Activated CD8-positive, alpha-beta memory T cell treated with anti-CD3 and anti-CD28 coated beads, Interleukin-2, amount 50 U/mL, for 4 hours (primary cell): ENCODE data around the gene NELL1.

Experiments used
- DNase-seq: peaks from one replicate; pipeline ENCODE4 v3.0.0-alpha.2; 2020

NELL1 gene

DNA sequence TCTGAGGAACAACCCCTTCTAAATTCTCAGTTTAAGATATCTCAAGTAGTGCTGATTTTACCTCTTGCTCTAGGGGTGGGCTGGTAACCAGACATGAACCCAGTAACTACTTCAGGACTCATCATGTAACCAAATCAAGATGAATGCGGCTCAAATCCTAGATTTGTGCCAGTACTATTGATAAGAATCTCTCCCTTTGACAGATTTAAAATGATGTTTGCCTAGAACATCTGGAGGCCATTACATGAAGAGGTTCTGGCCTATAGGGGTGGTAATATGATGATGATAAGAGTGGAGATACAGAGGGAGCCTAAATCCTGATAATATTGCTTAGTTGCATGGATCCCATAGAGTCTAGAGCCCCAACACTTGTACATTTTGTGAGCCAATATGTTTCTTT is 850.9 kb downstream of the NELL1 start:
- DNase-seq: no peak

DNA sequence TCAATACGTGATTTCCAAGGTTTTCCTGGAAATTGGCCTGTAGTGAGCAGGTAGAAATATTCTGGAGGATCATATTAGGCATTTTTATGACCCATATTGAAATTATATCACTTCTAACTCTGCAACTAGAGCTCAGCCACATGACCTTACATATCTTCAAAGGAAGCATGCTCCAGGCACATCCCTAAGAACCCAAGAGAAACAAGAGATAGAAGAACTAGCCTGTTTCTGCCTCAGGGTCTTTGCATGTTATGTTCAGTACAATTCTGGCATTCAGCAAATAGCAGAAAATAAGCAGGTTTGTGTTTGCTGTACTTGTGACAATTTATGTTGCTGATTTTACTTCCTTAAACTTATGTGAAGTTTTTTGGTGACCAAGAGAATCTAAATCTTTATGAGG is 859.8 kb downstream of the NELL1 start:
- DNase-seq: no peak

DNA sequence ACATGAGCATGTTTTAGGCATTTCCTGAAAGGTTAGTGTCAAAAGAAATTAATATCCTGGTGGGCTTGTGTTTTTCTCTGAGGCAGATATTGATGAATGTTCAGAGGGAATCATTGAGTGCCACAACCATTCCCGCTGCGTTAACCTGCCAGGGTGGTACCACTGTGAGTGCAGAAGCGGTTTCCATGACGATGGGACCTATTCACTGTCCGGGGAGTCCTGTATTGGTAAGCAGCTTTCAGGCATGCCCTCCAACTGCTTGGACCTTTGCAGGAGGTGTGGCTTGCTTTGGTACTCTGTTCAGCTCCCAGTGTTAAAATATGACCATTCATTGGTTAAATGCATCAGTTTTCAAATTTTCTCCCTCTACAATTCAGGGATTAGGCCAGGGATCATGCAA is 864.9 kb downstream of the NELL1 start:
- DNase-seq: no peak

DNA sequence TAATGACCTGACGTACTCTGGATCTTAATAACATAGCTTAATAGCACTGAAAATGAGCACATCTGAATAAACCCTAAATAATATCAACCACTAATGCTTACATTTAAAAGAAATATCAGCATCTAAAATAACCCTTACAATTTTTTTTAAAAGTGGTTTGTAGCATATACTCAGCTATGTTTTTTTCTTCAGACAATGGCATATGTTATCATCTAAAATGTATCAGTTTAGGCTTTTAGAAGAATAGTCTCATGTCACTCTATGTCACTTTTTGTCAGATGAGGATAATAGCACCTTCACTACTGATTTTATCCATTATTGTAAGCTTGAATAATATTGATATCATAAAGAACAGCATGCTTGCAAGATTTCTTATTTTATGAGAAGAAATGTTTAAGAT is 868.6 kb downstream of the NELL1 start:
- no peak for DNase-seq

DNA sequence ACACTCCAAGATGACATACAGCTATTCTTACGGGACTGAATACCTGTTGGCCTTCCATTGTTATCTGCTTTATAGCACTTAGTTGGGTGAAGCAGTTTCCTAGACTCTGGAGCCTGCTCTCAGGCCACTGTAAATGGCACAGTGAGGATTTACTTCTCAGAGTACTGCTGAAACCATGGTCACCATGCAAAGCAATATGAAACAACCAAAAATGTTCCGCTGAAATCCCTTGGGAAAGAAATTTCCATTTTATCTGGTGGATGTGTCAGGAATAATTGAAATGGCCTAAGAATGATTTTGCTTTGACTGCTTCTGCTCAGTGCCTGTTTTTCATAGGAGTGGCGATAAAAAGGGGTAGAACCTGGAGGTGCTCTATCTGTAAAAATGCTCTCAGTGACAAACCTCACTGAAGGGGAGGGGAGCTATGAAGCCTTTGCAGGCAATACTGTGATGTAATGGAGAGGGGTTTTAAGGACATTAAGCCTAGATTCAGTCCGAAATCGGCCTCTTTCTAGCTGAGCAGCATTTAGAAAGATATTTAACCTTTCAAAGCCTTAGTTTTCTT is 871.9 kb downstream of the NELL1 start:
- DNase-seq: no peak

DNA sequence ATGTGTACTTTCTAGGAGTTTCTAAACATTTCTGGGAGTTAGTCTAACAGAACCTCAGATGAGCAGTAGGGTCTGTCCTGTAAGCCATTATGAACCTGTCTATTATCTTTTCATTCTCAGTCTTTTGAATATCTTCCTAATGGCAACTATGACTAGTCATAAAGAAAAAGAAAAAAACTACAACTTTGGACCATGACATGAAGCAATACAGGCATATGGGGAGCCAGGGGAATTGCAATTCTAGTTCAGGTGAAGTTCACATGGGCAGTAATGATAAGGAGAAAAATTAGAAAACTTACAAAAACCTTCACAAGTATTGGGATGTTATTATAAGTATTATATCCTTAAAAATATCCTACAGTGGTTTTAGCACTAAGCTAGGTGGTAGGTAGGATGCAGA is 874.5 kb downstream of the NELL1 start:
- DNase-seq: no peak

DNA sequence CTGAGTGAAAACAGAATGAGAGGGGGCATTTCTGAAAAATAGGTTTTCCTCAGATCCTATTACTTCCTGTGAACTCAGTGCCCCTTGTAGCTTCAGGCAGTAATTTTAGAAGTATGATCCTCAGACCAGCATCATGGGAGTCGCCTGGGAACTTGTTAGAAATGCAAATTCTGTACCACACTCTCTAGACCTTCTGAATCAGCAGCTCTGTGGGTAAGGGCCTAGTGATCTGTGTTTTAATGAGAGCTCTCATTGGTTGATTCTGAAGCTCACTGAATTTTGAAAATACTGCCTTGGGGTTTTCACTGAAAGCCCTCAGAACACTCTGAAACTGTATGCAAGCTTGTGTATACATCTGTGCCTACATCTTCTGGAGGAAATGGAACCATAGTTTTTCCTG is 876.3 kb downstream of the NELL1 start:
- DNase-seq: no peak

DNA sequence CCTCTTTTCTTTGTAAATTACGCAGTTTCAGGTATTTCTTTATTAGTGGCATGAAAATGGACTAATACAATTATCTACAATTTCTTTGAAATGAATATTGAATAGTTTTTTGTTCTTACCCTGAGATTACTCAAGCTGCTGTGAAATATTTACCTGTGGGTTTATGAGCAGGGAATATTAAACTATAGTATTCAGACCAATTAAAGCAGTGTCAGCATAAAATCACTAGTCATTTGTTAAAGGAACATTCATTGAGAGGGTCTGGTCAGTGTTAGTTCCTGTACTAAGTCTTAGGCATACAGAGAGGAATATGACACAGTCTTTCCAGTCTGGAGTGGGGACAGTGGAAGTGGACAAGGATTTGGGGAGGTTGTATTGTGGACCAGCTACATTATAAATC is 877.3 kb downstream of the NELL1 start:
- no peak for DNase-seq

DNA sequence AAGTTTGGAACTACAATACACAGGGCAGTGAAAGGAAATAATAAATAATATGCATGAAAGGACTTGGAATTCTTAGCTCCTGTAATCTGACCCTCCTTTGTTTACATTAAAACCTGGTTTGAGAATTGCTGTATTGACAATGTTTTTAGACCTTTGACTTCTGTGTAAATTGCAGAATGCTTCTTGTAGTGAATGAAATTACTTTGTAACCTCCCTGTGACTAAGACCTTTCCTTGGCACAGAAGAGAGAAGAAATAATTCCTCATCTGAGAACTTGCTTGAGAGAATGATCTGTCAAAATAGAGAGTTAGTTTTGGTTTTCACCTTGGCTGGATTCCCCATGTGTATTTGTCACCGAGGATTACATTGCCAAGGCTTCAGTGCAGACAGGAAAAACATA is 883.5 kb downstream of the NELL1 start:
- no peak for DNase-seq

DNA sequence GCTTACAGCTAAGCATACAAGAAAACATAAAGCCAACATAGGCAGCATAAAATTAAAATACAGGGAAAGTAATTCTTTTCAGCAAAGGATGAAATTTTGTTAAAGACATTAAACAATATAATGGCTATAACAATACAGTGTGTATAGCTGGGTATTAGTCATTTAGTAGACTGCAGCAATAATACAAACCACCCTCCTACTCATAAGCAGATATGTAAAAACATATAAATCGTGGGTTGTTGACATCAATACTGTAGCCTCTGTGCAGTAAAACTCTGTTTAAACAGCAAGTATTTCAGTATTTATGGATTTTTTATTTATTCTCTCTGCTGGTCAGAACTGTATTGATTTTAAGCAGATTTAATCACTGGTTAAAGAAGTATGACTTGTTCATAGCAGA is 884.4 kb downstream of the NELL1 start:
- no peak for DNase-seq

DNA sequence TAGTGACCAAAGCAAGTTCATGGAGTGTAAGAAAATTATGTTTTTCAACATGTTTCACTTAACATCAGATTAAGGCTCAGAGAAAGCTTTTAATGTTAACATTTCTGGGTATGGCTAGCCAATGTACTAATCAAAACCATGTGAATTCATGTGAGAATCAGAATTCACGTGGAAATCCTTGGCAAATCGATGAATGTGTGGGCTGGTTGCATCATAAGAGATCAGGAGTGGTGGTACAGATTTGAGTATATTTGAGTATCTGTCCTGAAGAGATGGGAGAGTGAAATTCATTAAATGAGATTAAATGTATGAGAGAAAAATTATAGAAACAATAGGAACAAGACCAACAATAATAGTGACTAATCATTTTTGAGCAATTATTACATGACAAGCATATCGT is 884.9 kb downstream of the NELL1 start:
- no peak for DNase-seq

DNA sequence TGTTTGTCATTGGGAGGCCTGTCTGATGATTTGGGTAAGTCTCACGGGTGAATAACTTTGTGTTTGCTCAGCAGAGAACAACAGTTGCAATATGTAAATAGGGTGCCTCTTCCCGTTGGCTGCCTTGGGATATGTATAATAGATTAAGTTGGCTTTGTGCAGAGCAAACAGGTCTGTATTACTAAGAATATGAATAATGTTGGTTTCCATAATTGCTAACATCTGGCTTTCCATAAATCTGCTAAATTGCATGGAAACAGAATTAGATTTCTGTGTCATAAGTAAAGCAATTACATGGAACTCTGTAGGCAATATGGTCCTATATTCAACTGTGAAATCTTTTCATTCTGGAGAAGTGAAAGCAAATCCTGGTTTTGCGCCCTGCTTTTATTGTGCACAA is 887.5 kb downstream of the NELL1 start:
- DNase-seq: no peak

DNA sequence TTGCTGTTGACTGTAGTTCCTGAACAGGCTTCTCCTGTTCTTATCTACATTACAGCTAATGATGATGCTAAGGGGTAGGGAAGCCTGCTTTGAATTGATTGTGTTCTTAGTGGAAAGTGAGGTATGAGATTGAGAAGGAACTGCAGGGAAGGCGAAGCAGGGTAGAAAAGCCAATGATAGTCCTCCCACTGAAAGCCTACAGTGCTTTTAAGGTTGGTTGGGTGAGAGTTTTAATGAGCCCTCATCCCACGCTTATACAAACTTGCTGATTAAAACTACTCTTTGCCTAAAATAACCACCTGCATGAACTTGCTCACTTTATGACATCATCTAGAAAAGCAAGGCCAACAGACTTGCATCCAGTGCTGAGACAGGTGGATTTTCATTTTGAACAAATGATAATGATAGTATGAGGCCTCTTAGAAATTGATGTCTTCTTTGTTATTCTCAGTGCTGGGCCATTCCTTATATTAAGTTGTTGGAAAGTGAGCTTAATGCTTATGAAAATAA is 891.1 kb downstream of the NELL1 start:
- DNase-seq: no peak

DNA sequence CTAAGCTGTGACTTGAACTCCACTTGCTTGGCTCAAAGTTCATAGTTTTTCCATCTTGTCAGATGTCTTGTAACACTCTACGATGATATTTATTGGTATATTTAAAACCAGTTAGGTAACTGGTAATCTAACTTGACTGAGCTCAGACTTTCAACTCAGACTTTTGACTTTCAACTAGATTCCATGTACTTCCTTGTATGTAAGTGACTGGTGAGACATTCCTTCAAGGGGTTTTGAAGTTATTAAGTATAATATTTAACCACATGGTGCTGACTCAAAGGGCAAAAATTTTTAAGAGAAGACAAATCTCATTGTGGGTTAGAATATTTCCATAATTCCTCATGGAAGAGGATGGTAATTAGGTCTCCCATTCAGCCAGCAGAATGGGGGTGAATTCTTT is 892.2 kb downstream of the NELL1 start:
- DNase-seq: no peak

DNA sequence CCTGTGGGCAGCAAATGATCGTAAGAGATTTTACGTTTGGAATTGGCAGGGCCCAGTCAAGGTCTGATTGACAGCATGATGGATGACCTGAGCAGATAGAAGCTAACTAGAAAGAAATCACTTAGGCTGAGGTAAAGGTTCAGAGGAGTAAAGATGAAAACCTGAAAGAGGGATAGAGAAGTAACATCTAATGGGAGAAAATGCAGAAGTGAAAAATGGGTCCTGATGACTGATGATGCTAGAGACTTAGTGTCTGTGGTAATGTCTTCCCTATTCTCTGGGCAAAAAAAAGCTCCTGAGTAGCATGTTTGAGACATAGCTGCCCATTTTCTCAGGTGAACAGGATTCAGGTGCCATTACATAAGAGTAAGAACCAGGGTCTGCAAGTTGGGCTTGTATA is 894.7 kb downstream of the NELL1 start:
- DNase-seq: no peak

DNA sequence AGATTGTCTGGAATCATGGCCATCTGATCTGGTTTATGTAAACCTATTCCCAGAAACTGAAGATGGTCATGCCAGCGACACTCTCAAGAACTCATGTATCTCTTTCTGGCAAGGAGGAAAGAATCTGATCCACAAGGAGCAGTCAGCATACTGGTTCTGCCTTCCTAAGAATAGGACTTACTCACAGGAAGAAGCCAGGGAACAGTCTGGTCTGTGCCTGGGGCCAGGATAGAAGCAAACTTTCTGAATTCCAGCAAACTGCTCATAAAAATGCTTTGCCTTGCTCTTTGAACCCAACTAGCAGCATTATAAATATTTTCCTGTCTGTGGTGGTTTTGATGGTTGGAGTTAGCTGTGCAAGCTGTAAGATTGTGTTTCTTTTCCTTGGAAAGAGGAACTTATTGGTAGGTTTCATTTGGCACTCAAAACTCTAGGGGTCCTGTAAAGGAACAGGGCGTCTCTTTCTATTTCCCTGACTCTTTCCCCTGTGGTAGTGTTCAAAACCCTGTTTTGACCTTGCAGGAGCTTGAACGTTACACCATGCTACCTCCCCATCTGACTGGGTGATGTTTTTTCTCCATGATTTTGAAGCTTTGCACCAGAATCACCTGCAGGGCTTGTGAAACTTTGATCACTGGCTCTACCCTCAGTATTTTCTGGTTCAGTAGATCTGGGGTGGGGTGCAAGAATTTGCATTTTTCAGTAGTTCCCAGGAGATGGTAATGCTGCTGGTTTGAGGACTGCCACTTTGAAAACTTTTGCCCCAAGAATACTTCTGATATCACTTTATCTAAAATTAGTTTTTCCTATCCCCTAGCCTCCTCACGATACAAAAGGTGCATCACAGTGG is 895.7 kb downstream of the NELL1 start:
- DNase-seq: no peak

DNA sequence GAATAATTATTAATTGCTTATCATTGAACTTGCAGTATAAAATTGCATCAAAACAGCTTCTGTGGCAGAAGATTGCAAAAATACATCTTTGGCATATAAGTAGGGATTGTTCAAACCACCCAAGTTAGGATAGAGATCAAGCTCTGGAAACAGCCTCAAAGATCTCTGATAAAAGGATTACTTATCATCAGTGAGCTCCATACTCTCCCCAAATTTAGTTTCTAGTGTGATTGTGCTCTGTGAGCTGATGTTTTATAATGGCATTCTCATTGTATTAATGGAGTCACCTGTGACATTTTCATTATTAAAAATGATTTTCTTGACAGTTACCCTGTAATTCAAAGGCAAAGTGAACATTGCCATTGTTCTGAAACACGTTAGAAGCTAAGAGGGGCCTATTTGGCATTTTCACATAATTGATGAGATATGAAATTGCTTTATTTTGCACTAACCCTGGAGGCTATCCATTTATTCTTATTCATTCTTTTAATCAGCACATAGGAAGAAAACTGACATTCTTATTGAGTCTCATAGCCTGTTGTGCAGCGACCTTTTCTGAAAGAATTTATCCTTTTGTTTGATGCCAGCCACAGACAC is 897.2 kb downstream of the NELL1 start:
- DNase-seq: no peak

DNA sequence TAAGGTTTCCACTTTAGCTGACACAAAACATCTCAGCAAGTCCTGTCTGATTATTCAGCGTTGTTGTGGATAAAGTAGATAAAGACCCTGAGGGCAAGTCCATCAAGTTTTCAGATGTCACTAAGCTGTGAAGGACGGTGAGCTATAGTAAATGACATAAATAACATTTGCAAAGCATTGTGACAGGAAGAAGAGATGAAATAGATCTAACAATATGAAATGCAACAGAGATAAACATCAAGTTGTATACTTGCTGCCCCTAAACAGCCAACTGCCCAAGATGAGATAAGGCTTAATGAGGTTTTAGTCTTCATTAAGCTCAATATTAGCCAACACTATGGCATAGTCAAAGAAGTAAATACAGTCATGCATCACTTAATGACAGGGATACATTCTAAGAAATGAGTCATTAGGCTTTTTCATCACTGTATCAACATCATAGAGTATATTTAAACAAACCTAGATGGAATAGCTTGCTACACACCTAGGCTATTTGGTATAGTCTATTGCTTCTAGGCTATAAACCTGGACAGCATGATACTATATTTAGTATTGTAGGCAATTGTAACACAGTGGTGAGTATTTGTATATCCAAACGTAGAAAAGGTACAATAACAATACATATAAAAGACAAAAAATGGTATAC is 898.4 kb downstream of the NELL1 start:
- DNase-seq: no peak

DNA sequence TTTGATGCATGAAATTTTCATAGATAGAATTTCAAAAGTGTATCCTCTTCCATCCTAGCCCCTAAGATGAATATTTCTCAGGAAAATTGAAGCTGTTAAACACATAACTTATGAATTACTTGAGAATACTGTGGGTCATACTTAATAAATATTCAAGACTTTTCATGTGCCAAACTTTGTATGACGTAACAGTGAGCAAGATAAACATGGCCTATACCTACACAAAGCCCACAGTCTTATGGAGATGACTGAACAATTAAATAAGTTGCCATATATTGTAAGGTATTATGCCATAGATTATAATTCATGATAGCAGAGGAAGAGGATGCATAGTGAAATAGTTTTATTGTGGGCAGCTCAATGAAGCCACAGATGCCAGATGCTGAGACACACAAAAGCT is 902.8 kb downstream of the NELL1 start:
- no peak for DNase-seq

DNA sequence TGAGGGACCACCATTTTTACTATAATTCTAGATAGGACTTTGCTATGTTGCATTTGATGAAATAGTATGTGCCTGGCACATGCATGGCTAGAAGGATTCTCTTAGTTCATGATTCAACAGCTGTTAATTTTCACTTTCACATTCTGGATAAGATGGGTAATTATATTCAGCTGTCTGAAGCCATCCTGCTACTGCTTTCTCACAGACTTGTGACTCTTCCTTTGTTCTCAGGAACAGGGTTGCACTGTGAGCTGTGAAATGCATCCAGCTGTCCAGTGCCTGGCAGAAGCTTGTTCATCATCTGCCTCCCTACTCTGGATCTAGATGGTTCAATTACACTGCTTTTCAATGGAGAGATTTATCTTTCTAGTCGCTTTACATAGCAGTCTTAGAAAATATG is 913.4 kb downstream of the NELL1 start:
- DNase-seq: no peak

DNA sequence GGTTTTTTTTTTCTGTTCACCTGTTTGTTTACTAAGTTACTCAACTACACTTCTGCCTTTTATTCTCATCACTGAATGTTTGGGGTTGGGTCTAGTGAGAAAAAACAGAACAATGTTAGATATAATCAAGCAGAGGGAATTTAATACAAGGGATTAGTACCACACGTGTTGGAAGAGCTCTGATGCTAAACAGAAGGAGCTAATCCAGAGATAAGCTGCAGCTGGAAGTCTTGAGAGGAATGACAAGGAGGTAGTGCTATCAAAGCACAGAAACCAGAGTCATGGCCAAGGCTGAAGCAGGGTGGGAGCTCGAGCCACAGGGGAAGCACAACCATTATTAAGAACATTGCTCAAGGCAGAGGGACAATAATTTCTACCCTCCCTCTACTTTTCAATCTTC is 919.4 kb downstream of the NELL1 start:
- no peak for DNase-seq

DNA sequence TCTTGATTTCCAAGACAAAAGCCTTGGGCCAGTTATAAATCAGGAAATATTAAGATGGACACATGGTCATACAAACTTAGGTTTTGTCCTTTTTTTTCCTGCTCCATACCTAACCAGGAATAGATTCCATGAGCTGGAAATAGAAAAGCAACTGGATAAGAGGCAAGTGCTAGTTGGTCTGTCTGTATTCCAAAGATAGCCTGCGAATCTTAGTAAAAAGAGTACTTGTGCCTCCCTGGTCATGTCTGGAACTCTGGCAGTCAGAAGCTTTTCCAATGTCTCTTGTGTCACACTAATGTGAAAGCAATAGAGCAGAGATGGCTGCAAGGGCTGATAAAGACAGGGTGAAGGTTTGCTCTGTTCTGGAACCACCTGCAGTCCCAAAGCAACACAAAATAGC is 933.3 kb downstream of the NELL1 start:
- DNase-seq: no peak

DNA sequence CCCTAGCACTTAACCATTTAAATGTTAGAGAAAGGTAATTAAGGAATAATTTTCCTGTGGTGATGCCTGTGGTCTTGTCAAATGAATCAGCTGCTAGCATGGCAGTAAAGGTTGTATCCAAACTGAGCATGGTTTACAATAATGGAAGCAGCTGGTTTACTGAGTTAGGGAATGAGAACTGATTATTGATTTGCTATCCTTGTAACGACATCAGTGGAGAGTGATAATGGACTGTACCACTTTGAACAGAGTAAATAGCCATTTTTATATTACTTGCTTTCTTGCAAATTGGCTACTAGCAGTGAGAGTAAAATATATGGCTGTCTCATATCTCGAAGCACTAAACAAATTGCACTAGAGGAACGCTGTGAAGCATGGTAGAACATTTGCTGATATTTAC is 934.5 kb downstream of the NELL1 start:
- no peak for DNase-seq

DNA sequence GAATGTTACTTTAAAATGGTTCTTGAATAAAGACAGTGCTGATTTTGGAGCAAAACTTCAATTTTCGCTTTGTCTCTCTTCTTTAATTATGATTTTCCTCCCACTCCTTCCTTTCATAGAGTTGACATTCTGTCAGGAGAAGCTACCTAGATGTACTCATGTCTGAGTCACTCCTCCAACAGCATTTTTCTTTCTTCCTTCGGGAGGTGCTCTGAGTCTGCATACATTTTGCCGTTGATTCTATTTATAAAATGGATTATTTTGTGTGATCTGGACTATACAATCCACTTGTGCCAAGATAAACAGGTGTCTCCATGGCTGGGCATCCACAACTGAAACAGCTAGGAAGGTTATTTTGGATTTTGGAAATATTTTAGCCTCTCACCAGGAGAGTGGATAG is 935.2 kb downstream of the NELL1 start:
- no peak for DNase-seq
